Measurements from ENCODE around the gene CAPN9.

CAPN9 gene

GRCh38 chr1:230709619-230710542, 37.3 kb upstream of the CAPN9 start:
- H3K4me1 Mint-ChIP-seq: peaks cover 18% of the 10 kb centered on the region
- peaks cover 2% of the 10 kb centered on the region for H3K36me3 Mint-ChIP-seq (ENCODE audit: low read depth)
- peaks cover 18% of the 10 kb centered on the region for H3K27me3 Mint-ChIP-seq (ENCODE audit: low read depth)
- no peak overlapping the region for H3K4me3 Mint-ChIP-seq
- H3K9me3 Mint-ChIP-seq: peaks cover 3% of the 10 kb centered on the region
- no peak overlapping the region for H3K27ac Mint-ChIP-seq
- TF ChIP-seq CTCF (IDR thresholded peaks at IDR 0.05; ENCODE audit: unreplicated experiment in 3 of 3): no peak

GRCh38 chr1:230710543-230710904, 36.7 kb upstream of the CAPN9 start:
- Mint-ChIP-seq H3K36me3 (ENCODE audit: low read depth) (peaks cover 3% of the 10 kb centered on the region), H3K27me3 (ENCODE audit: low read depth) (peaks cover 14% of the 10 kb centered on the region), H3K4me3 (no peak overlapping the region), H3K27ac (no peak overlapping the region), H3K4me1 (peaks cover 20% of the 10 kb centered on the region), H3K9me3 (peaks cover 4% of the 10 kb centered on the region)
- TF ChIP-seq CTCF (IDR thresholded peaks at IDR 0.05; ENCODE audit: unreplicated experiment in 3 of 3): no peak

DNA sequence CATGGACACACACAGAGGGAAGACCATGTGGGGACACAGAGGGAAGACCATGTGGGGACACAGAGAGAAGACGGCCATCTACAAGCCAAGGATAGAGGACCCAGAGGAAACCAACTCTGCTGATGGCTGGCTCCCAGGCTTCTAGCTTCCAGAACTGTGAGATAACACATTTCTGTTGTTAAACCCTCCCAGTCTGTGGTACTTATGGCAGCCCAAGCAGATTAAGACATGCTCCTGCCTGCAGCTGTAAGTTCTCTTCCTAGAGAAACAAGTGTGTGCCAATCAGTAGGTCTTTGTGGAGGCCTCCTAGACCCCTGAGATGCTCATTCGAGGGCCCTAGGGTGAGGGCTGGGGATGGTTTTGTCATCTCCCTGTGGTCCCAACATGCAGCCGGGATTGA, 35.9 kb upstream of the CAPN9 start:
- H3K4me3 Mint-ChIP-seq: no peak overlapping the region
- no peak for TF ChIP-seq CTCF (IDR thresholded peaks at IDR 0.05; ENCODE audit: unreplicated experiment in 3 of 3)
- peaks cover 14% of the 10 kb centered on the region for H3K27me3 Mint-ChIP-seq (ENCODE audit: low read depth)

DNA sequence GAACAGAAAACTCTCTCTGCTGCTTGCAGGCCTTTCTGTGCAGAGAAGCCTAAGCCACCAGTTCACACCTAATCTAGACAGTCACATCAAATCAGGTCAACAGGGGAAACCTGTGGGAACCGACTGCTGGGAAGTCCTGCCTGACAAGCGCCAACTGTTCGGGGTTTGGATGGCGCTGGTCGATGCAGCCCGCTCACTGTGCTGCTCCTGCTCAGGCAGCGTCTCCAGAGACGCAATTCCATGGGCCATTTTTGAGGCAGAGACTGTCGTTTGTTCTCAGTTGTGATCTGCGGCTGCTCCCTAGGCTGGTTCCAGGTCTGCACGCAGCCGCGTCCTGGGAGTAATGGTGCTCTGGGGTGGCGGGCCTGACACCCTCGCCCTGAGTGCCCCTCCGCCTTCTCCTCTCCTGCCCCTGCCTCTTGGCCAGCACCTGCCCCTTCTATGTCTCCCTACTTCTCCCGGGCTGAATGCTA, 34.7 kb upstream of the CAPN9 start:
- no peak overlapping the region for H3K4me3 Mint-ChIP-seq
- H3K27ac Mint-ChIP-seq: no peak overlapping the region
- H3K36me3 Mint-ChIP-seq (ENCODE audit: low read depth): peaks cover 3% of the 10 kb centered on the region
- H3K9me3 Mint-ChIP-seq: peaks cover 10% of the 10 kb centered on the region
- peaks cover 20% of the 10 kb centered on the region for H3K4me1 Mint-ChIP-seq
- no peak for TF ChIP-seq CTCF (IDR thresholded peaks at IDR 0.05; ENCODE audit: unreplicated experiment in 3 of 3)
- H3K27me3 Mint-ChIP-seq (ENCODE audit: low read depth): peaks cover 8% of the 10 kb centered on the region

More for the DNA sequence above, 35.9 kb upstream of the CAPN9 start:
- H3K9me3 Mint-ChIP-seq: peaks cover 7% of the 10 kb centered on the region
- no peak overlapping the region for H3K27ac Mint-ChIP-seq
- H3K36me3 Mint-ChIP-seq (ENCODE audit: low read depth): peaks cover 3% of the 10 kb centered on the region
- H3K4me1 Mint-ChIP-seq: peaks cover 20% of the 10 kb centered on the region

DNA sequence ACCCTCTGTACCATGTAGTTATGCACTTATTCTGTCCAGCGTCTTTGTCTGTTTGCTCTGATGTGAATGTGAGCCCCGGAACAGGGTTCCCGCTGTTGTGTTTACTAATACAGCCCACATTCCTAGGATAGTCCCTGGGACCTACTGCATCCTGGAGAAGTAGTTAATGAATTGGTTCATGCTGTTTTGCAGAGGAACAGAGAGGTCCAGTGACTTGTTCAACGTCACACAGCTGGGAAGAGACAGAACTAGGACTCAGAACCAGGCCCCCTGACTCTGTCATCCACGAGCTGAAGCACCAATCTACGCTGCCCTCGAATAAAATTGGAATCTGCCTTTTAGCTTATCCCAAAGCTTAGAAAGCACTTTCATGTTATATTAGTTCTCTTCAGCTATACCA, 34.0 kb upstream of the CAPN9 start:
- Mint-ChIP-seq H3K27ac (no peak overlapping the region), H3K27me3 (ENCODE audit: low read depth) (peaks cover 8% of the 10 kb centered on the region), H3K36me3 (ENCODE audit: low read depth) (peaks cover 3% of the 10 kb centered on the region), H3K4me1 (peaks cover 20% of the 10 kb centered on the region), H3K9me3 (peaks cover 10% of the 10 kb centered on the region), H3K4me3 (no peak overlapping the region)
- no peak for TF ChIP-seq CTCF (IDR thresholded peaks at IDR 0.05; ENCODE audit: unreplicated experiment in 3 of 3)

DNA sequence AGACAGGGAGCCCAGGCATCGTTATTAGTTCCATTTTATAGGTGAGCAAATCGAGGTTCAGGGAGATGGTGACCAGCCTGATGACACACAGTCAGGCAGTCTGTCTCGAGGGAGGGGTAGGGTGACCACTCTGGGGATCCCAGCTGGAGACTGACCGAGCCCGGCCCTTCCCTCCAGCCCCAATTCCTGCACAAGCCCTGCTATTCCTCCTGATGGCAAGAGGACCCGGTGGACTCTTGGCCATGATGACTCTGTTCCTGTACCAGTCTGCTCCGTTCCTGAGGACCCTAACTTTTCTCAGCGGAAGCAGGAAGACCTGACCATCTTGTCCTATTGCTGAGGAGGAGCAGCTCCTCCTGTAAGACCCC, 33.7 kb upstream of the CAPN9 start:
- TF ChIP-seq CTCF (IDR thresholded peaks at IDR 0.05; ENCODE audit: unreplicated experiment in 3 of 3): no peak
- peaks cover 6% of the 10 kb centered on the region for H3K27me3 Mint-ChIP-seq (ENCODE audit: low read depth)
- H3K27ac Mint-ChIP-seq: peak overlapping the region; percentile 57 to 72 (median 61)
- peaks cover 3% of the 10 kb centered on the region for H3K36me3 Mint-ChIP-seq (ENCODE audit: low read depth)
- H3K9me3 Mint-ChIP-seq: peaks cover 10% of the 10 kb centered on the region
- H3K4me3 Mint-ChIP-seq: peak overlapping the region in 2 of 3 experiments; percentile 56 to 61
- H3K4me1 Mint-ChIP-seq: peaks cover 20% of the 10 kb centered on the region
